ENCODE measurements around the gene PTPRG.

DNA sequence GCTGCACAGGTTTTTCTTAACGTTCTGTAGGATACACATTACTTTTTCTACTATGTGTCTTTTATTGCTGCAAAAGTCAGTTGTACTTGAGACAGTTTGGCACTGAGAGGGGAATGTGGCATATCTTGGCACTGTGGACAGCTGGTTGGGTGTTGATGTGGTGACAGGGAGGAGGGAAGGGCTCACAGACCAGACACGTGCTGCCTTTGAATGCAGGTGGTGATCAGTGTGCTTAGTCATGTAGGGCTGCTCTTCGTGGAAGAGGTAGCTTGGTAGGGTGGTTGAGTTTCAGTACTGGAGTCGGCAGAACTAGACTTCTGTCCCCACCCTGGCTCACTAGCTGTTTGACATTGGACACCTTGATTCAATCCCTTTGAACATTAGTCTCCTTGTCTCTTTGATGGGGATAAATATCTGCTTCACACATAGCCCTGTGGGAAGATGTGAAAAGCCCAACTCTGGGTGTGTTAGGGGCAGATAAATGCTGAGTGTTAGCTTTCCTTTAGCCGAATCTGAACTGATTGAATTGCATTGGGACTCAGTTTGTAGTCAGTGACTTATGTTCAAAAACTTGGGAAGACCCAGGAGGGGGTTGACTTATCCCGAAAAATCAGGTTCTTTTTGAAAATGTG, 108.4 kb downstream of the PTPRG start:
- TF ChIP-seq EZH2 (IDR thresholded peaks at IDR 0.05; ENCODE audit: insufficient read depth, poor library complexity, severe bottlenecking) (no peak), EZH2phosphoT487 (IDR thresholded peaks at IDR 0.05; ENCODE audit: insufficient read depth, low read depth) (no peak)

All from GM23248 (cell line).